ENCODE results near the gene ABCC12.

- TF ChIP-seq CTCF (IDR thresholded peaks at IDR 0.05; ENCODE audit: low read length) (no peak), EZH2 (IDR thresholded peaks at IDR 0.05; ENCODE audit: borderline replicate concordance, low read length) (no peak)
These were observed 37.0 kb downstream of the ABCC12 start for GRCh38 chr16:48118841-48119240.
